ENCODE results near the gene UVRAG.
A peak's percentile ranks its signal among the peaks of the same experiment; 100 is the strongest.

Gene UVRAG

GRCh38 chr11:76160856-76161255 is 345.8 kb downstream of the UVRAG start:
- Histone ChIP-seq H3K4me3 (ENCODE audit: low read depth, low read length) (no peak overlapping the region), H3K27ac (ENCODE audit: extremely low read depth, low read depth, low read length) (no peak overlapping the region), H3K36me3 (ENCODE audit: control insufficient read depth in 2 of 2, insufficient read depth in 1 of 2, low read length in 2 of 2) (no peaks in the 10 kb centered on the region), H3K9me3 (ENCODE audit: control insufficient read depth, insufficient read depth, low read depth, low read length) (no peaks in the 10 kb centered on the region), H3K4me1 (ENCODE audit: control insufficient read depth, insufficient read depth, low read length) (no peaks in the 10 kb centered on the region)
- ChIA-PET POLR2A (no interaction called here), CTCF (interaction anchor here (0.5 to 1.9 kb wide), 3 partner anchors 9 to 179 kb away, joined by 3 to 10 read pairs (median 3); no protein-coding TSS in a partner anchor)
- TF ChIP-seq, protein P1, sequence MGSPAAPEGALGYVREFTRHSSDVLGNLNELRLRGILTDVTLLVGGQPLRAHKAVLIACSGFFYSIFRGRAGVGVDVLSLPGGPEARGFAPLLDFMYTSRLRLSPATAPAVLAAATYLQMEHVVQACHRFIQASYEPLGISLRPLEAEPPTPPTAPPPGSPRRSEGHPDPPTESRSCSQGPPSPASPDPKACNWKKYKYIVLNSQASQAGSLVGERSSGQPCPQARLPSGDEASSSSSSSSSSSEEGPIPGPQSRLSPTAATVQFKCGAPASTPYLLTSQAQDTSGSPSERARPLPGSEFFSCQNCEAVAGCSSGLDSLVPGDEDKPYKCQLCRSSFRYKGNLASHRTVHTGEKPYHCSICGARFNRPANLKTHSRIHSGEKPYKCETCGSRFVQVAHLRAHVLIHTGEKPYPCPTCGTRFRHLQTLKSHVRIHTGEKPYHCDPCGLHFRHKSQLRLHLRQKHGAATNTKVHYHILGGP (tag by site-specific recombination; IDR thresholded peaks at IDR 0.05) = no peak
- TF ChIP-seq ZNF701 (tag by site-specific recombination; IDR thresholded peaks at IDR 0.05) (no peak), ZNF600 (tag by site-specific recombination; IDR thresholded peaks at IDR 0.05) (no peak), TCF7L2 (IDR thresholded peaks at IDR 0.05; ENCODE audit: borderline replicate concordance, low read depth, low read length) (no peak), GLIS2 (tag by site-specific recombination; IDR thresholded peaks at IDR 0.05) (no peak), ZNF626 (tag by site-specific recombination; IDR thresholded peaks at IDR 0.05) (no peak), ZNF221 (tag by site-specific recombination; IDR thresholded peaks at IDR 0.05; ENCODE audit: borderline replicate concordance) (no peak), ZNF843 (tag by site-specific recombination; IDR thresholded peaks at IDR 0.05) (no peak), ZBTB17 (tag by site-specific recombination; IDR thresholded peaks at IDR 0.05) (no peak), ZNF449 (tag by site-specific recombination; IDR thresholded peaks at IDR 0.05) (no peak)
- TF ChIP-seq, protein P2, sequence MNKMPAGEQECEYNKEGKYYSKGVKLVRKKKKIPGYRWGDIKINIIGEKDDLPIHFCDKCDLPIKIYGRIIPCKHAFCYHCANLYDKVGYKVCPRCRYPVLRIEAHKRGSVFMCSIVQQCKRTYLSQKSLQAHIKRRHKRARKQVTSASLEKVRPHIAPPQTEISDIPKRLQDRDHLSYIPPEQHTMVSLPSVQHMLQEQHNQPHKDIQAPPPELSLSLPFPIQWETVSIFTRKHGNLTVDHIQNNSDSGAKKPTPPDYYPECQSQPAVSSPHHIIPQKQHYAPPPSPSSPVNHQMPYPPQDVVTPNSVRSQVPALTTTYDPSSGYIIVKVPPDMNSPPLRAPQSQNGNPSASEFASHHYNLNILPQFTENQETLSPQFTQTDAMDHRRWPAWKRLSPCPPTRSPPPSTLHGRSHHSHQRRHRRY (tag by site-specific recombination; IDR thresholded peaks at IDR 0.05) = no peak

- Histone ChIP-seq H3K9me3 (ENCODE audit: control insufficient read depth, insufficient read depth, low read depth, low read length) (no peaks in the 10 kb centered on the region), H3K36me3 (ENCODE audit: control insufficient read depth in 2 of 2, insufficient read depth in 1 of 2, low read length in 2 of 2) (no peaks in the 10 kb centered on the region), H3K27ac (ENCODE audit: extremely low read depth, low read depth, low read length) (no peak overlapping the region), H3K4me1 (ENCODE audit: control insufficient read depth, insufficient read depth, low read length) (no peaks in the 10 kb centered on the region), H3K4me3 (ENCODE audit: low read depth, low read length) (no peak overlapping the region)
- ChIA-PET POLR2A (no interaction called here), CTCF (interaction anchor here (0.5 to 1.9 kb wide), 2 partner anchors 9 to 180 kb away, joined by 3 to 10 read pairs; no protein-coding TSS in a partner anchor)
- no peak for TF ChIP-seq ZNF621 (tag by site-specific recombination; IDR thresholded peaks at IDR 0.05)
- TF ChIP-seq ZIC2 (tag by site-specific recombination; IDR thresholded peaks at IDR 0.05) = peak; percentile 48
- peak; percentile 30; the same call in 1 of the 2 replicates for TF ChIP-seq ZBTB20 (tag by site-specific recombination; IDR thresholded peaks at IDR 0.05)
- peak; percentile 77 for TF ChIP-seq GLIS1 (tag by site-specific recombination; IDR thresholded peaks at IDR 0.05)
Observed at GRCh38 chr11:76161261-76161961, 346.4 kb downstream of the UVRAG start.

DNA sequence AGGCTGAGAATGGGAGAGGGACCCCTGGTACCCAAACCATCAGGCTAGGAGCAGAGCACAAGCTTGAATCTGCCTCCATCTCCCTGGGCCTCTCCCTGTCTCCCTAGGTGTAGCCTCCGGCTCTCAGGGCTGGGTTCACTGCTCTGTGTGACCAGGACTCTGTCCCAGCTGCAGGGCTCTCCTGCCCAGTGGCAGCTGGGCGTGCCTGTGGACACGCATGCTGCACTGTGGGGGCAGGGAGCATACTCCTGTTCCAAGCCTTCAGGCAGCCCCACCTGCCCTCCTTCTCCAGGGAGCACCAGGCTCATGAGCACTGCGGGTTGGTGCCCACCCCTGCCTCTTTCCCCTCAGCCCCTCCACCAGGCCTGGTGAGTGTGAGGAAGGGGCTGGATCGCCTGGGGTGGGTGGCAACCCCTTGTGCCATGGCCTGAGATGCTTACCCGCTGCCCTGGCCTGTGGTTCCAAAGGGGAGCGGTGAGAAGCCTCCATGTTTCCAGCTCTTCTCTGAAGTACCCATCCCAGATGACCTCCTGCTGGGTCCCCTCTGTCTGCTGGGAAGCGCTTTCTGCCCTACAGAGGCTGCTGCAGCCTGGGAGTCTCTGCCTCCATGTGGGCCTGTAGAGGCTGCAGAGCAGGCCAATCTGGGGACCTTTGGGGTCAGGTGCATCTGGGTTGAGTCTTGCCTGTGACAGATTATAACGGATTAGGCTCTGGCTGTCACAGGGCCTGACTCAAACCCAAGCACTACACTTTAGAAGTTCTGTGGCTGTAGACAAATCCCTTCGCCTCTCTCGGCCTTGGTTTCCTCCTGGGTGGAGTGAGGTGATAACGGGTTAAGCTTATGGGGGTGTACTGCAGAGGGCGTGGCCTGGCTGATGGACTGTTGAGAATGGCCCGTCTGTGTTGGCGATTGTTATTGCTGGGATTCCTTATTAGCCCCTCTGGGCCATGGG is 347.6 kb downstream of the UVRAG start:
- no peaks in the 10 kb centered on the region for H3K4me1 ChIP-seq (ENCODE audit: control insufficient read depth, insufficient read depth, low read length)
- TF ChIP-seq GLIS1 (tag by site-specific recombination; IDR thresholded peaks at IDR 0.05) = peak; percentile 55; the same call in 1 of the 2 replicates
- no peak for TF ChIP-seq HOXA7 (CRISPR knock-in tag; IDR thresholded peaks at IDR 0.05; ENCODE audit: borderline replicate concordance)
- H3K9me3 ChIP-seq (ENCODE audit: control insufficient read depth, insufficient read depth, low read depth, low read length) = no peaks in the 10 kb centered on the region
- H3K27ac ChIP-seq (ENCODE audit: extremely low read depth, low read depth, low read length) = no peak overlapping the region
- ChIA-PET POLR2A (no interaction called here), CTCF (interaction anchor here (0.7 to 0.9 kb wide), 2 partner anchors 10 to 266 kb away, joined by 5 read pairs; no protein-coding TSS in a partner anchor)
- no peak overlapping the region for H3K4me3 ChIP-seq (ENCODE audit: low read depth, low read length)
- H3K36me3 ChIP-seq (ENCODE audit: control insufficient read depth in 2 of 2, insufficient read depth in 1 of 2, low read length in 2 of 2) = no peaks in the 10 kb centered on the region

All from HEK293 (cell line).